T-helper 2 cell treated with Interferon-gamma antibody and Interleukin-4, amounts not matched to agents 100 ng/mL and 5 ng/mL, for 36 hours (primary cell): Measurements from ENCODE around the gene TPRN. TPM values are rescaled to one million over a fixed set of nuclear protein-coding genes. Genes with fewer than 3 reads are reported as not detected.

Experiments
- intact Hi-C: fragments of 100-400 bp; cut with micrococcal nuclease; formaldehyde crosslinking; loops from one replicate; pipeline ENCODE4 v1.15.1; 2023
- total RNA-seq: library from RNA; stranded (reverse); gene quantifications from 2 replicates; pipeline ENCODE4 v1.2.3, GENCODE V29; 2022

Gene TPRN
- total RNA-seq, 1 donor from 2014 or later, result 10.9 TPM

GRCh38 chr9:137147091-137147792 lies 53.3 kb downstream of the TPRN start:
- intact Hi-C loops, result no loop called here

GRCh38 chr9:137146527-137146918 lies 54.0 kb downstream of the TPRN start:
- intact Hi-C loops, result no loop called here

GRCh38 chr9:137145731-137146526 lies 54.6 kb downstream of the TPRN start:
- intact Hi-C loops, result no loop called here

- intact Hi-C loops, result no loop called here
These were observed 57.1 kb downstream of the TPRN start for GRCh38 chr9:137143459-137143858.

GRCh38 chr9:137141976-137142936 lies 58.3 kb downstream of the TPRN start:
- intact Hi-C loops, result no loop called here

Other genes starting within 250 kb of the TPRN start
- 2.3 and 2.8 TPM in 2 replicates for gene LCN12, start 248.5 kb downstream of the TPRN start, total RNA-seq
- 6.5 and 6.7 TPM in 2 replicates for gene PTGDS, start 223.2 kb downstream of the TPRN start, total RNA-seq
- gene LCNL1, start 217.7 kb downstream of the TPRN start, total RNA-seq, result 0.16 and 0.20 TPM in 2 replicates
- 71.4 and 74.5 TPM in 2 replicates for gene PAXX, start 208.3 kb downstream of the TPRN start, total RNA-seq
- gene CLIC3, start 204.2 kb downstream of the TPRN start, total RNA-seq, result 0.91 TPM in 2 replicates
- gene ABCA2, start 172.5 kb downstream of the TPRN start, total RNA-seq, result 27.8 and 30.6 TPM in 2 replicates
- gene FUT7, start 168.7 kb downstream of the TPRN start, total RNA-seq, result 0.41 and 0.84 TPM in 2 replicates
- 15.5 and 17.0 TPM in 2 replicates for gene NPDC1, start 154.6 kb downstream of the TPRN start, total RNA-seq
- not detected in 2 replicates for gene ENTPD2, start 146.7 kb downstream of the TPRN start, total RNA-seq
- 32.9 TPM in 2 replicates for gene SAPCD2, start 130.2 kb downstream of the TPRN start, total RNA-seq
- 14.8 and 15.4 TPM in 2 replicates for gene UAP1L1, start 123.2 kb downstream of the TPRN start, total RNA-seq
- gene MAN1B1, start 113.8 kb downstream of the TPRN start, total RNA-seq, result 48.7 and 55.1 TPM in 2 replicates
- 221 and 229 TPM in 2 replicates for gene DPP7, start 86.0 kb downstream of the TPRN start, total RNA-seq
- 0.05 TPM in 1 of 2 replicates, not detected in the other for gene GRIN1, start 61.6 kb downstream of the TPRN start, total RNA-seq
- gene LRRC26, start 30.7 kb downstream of the TPRN start, total RNA-seq, result not detected in 2 replicates
- not detected in 2 replicates for gene TMEM210, start 28.7 kb downstream of the TPRN start, total RNA-seq
- 68.8 and 69.6 TPM in 2 replicates for gene ANAPC2, start 12.2 kb downstream of the TPRN start, total RNA-seq
- gene SSNA1, start 12.1 kb downstream of the TPRN start, total RNA-seq, result 86.5 and 88.3 TPM in 2 replicates
- gene TMEM203, start 4.9 kb upstream of the TPRN start, total RNA-seq, result 28.2 and 30.8 TPM in 2 replicates
- 38.6 and 42.1 TPM in 2 replicates for gene NDOR1, start 5.0 kb upstream of the TPRN start, total RNA-seq
- 3.3 and 3.8 TPM in 2 replicates for gene RNF208, start 21.5 kb upstream of the TPRN start, total RNA-seq
- 0.23 and 0.27 TPM in 2 replicates for gene CYSRT1, start 24.4 kb upstream of the TPRN start, total RNA-seq
- 0.14 TPM in 1 of 2 replicates, not detected in the other for gene RNF224, start 26.8 kb upstream of the TPRN start, total RNA-seq
- gene SLC34A3, start 30.2 kb upstream of the TPRN start, total RNA-seq, result not detected in 2 replicates
- 365 and 372 TPM in 2 replicates for gene TUBB4B, start 40.5 kb upstream of the TPRN start, total RNA-seq
- not detected in 2 replicates for gene STPG3, start 50.5 kb upstream of the TPRN start, total RNA-seq
- 65.9 and 67.2 TPM in 2 replicates for gene NELFB, start 54.6 kb upstream of the TPRN start, total RNA-seq
- gene TOR4A, start 77.0 kb upstream of the TPRN start, total RNA-seq, result 17.4 and 17.5 TPM in 2 replicates
- 1.5 and 1.7 TPM in 2 replicates for gene NRARP, start 101.5 kb upstream of the TPRN start, total RNA-seq
- 8.2 and 9.6 TPM in 2 replicates for gene EXD3, start 222.4 kb upstream of the TPRN start, total RNA-seq
- gene NOXA1, start 222.7 kb upstream of the TPRN start, total RNA-seq, result 0.80 and 0.98 TPM in 2 replicates
- gene ENTPD8, start 240.6 kb upstream of the TPRN start, total RNA-seq, result not detected in 2 replicates